HG02759 (cell line): ENCODE results near the gene CIAPIN1.
A peak's percentile ranks its signal among the peaks of the same experiment; 100 is the strongest.
"Not testable (repeated sequence)": the region's sequence is repeated elsewhere in the genome, so short reads cannot be mapped to it uniquely, and the experiment has no call there.

ENCODE experiments used
- ATAC-seq: cut with Tn5 transposase; IDR thresholded peaks from one replicate; pipeline ENCODE4 v1.9.1; 2021; ENCODE audit warnings: mild to moderate bottlenecking, moderate library complexity; ENCODE audit not compliant: unreplicated experiment

The CIAPIN1 gene

DNA sequence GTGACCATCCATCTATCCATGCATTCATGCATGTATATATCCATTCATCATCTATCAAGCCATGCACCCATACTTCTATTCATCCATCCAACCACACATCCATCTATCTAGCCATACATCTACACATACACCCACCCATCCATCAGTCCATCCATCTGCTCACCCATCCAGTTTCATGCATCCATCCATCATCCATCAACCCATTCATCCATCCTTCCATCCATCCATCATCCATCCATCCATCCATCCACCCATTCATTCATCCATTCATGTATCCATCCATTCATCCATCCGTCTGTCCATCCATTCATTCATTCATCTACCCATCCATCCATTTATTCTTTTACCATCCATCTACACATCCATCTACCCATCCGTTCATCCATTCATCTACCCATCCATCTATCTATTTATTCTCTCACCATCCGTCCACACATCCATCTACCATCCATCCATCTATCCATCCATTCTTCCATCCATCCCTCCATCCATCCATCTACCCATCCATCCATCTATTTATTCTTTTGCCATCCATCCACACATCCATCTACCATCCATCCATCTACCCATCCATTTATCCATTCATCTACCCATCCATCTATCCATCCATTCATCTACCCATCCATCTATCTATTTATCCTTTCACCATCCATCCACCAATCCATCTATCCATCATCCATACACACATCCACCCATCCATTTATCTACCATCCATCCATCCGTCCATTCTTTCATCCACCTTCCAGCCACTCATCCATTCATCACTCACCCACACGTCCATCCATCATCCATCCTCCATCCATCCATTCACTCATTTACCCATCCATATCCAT, 39.4 kb downstream of the CIAPIN1 start:
- ATAC-seq, result no peak

DNA sequence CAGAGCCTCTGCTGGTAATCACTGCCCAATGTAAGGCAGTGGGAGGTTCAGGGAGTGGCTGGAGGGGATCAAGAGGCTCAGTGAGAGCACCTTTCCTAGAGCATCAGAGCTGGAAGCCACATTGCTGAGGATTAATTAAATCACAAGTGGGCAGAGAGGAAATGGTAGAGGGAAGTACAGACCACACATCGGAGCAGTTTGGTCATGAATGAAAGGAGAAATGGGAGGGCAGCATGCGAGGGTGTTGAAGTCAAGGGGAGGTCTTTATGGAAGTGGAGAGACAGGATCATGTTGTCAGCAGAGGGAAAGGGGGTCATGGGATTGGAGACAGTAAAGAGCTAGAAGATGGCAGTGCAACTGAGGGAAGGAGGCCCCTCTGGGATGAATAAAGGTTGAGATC, 40.3 kb downstream of the CIAPIN1 start:
- no peak for ATAC-seq

DNA sequence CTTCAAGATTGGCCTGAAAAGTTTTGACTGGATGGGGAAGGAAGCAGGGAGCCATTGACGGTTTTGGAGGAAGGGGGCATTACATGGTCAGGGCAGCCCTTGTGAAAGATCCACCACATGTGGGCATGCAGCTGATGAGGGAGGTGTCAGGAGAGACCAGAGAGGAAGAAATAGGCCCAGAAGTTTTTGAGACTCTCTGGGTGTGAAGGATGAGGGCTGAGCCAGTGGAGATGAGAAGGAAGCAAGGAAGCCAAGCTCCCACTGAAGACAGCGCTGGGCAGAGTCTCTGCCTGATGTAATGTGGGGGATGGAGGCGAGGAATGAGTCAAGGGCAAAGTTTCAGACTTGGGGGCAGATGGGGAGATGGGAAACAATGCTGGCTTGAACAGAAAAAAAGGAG, 42.1 kb downstream of the CIAPIN1 start:
- ATAC-seq, result no peak

DNA sequence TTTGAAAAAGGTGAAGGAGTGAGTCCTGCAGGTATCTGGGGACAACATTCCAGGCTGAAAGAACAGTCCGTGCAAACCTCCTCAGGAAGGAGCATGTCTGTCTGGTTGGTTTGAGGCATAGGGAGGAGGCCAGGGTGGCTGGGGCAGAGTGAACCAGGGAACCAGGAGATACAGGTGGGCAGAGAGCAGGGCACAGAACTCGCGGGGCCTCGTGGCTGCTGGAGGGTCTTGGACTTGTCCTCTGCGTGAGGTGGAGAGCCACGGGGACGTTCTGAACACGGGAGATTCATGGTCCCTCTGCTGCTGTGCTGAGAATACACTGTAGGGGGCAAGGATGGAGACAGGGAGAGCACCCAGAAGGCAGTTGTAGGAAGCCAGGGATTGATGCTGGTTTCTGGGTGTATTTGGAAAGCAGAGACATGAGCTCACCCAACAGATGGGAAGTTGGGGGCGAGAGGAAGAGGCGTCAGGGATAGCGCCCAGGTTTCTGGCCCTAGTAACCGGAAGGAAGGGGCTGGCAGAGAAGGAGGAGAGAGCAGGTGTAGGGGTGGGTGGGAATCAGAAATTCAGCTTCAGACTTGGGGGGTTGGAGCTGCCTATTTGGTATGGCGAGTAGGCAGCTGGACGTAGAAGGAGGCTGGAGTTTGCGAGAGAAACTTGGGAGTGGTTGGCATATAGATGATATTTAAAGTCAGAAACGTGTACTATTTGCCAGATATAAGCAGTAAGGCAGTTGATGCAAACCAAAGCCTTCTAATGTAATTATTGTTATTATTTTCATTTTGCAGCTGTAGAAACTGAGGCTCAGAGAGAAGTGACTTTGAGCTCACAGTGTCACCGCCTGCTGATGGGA, 43.0 kb downstream of the CIAPIN1 start, which contains the start of gene CCL17:
CCL17 (plus strand) TSS at position 803 of the 853 bp plus-strand sequence. CDS start 9,166 bp downstream, outside the sequence.
- ATAC-seq, result no peak

DNA sequence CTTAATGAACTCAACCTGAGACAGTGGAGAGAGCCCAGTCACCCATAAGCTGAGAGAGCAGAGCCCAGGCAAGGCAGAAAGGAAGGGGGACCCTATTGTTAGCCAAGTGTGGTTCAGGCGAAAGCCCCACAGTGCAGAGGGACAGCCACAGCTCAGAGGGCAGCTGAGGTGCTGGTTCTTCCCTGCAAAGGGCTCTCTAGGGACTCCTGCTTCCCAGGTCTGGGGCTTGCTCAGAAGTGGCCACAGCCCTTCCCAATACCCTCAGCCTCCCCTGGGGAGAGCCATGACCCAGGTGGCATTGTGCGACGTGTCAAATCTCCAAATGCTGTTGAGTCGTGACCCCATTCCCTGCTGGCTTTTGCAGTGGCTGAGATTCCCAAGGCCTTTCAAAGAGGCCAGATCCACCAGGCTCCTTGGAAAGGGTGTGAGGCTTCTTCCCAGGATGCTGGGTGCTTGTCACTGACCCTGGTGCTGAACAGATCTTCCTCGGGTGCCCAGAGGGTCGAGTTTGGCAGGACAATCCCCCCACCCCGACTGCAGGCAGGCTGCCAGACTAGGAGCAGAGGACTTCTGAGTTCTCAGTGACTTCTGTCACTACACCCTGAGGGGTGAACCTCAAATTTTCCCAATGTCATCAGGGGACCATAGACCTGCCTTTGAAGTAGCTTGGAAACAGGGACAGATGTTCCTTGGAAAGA, 45.1 kb downstream of the CIAPIN1 start:
- ATAC-seq, result no peak

DNA sequence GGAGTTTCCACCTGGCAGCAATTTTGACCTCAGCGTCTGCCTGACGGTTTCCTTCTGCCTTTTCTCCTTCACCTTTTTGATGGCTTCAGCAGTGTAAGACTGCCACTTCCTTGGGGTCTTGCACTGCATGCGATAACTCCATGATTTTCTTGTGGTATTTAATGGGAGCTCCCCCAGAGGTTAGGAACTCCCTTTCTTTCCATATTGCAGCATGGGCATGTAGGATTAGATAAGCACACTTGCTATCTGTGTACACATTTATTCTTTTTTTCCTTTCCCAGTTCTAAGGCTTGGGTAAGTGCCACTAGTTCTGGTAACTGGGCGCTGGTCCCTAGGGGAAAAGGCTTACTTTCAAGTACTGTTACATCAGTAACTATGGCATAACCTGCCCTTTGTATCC, 49.7 kb downstream of the CIAPIN1 start:
- not testable (repeated sequence) for ATAC-seq

DNA sequence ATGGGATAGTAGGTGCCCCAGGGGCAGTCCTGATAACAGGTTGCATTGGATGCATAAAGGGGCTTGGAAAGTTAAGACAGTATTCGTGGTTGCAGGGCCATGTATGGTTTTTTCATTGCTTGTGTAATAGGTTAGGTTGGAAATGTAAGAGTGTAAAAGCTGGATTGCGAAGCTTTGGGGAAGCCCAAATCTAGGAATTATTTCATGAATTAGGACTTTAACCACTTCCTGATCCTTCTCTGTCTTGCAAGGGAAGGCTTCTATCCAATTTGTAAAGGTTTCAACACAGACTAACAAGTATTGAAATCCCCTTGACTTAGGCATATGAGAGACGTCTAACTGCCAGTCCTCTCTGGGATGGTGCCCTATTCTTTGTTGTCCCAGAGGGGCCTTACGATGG, 50.4 kb downstream of the CIAPIN1 start:
- ATAC-seq, result no peak

DNA sequence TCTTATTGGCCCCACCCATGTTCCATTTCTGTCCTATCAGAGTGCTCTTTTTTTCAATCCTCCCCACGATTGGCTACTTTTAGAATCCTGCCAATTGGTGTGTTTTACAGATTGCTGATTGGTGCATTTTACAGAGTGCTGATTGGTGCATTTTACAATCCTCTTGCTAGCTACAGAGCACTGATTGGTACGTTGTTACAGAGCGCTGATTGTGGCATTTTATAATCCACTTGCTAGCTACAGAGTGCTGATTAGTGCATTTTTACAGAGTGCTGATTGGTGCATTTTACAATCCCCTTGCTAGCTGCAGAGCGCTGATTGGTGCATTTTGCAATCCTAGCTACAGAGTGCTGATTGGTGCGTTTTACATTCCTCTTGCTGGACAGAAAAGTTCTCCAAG, 52.2 kb downstream of the CIAPIN1 start:
- ATAC-seq, result no peak

DNA sequence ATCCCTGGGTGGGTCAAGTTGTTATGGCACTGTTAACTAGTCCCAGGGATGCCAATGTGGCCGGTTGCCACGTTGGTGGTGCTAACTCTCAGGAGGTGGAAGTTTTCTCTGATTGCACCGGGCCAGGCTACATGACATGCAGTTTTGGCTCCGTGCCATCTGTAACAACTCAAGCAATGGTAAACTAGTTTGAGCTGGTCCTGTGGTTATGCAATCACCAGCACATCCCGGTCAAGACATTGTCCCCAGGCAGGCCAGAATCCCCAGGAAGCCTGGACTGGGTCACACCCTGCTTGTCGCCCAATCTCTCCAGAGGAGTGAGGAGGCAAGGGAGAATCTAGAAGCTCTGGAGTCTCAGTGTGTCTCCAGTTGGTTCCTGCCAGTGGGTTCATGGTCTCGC, 52.7 kb downstream of the CIAPIN1 start:
- ATAC-seq, result no peak

DNA sequence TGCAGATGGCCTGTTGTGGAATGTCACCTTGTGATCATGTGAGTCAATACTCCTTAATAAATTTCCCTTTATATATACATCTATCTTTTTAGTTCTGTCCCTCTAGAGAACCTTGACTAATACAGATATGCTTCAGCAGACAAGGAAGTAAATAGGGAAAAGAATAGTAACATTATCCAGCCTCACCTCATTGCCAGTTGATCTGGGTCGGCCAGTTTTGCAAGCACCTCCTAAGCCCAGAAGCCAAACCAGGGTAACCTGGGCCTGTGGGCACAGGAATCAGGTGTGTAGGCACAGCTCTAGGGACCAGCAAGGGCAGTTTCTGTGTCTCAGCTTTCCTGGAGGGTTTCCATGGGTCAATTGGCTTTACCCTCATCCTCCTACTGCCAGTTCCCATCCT, 54.5 kb downstream of the CIAPIN1 start:
- no peak for ATAC-seq

DNA sequence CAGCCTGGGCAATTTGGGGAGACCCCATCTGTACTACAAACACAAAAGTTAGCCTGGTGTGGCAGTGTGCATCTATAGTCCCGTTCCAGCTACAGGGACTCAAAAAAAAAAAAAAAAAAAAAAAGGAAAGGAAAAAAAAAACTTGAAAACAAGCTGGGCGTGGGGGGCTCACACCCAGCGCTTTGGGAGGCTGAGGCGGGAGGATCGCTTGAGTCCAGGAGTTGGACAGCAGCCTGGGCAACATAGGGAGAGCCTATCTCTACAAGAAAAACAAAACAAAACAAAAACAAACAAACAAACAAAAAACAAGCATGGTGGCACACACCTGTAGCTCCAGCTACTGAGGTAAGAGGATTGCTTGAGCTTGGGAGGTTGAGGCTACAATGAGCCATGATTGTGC, 55.5 kb downstream of the CIAPIN1 start:
- no peak for ATAC-seq

DNA sequence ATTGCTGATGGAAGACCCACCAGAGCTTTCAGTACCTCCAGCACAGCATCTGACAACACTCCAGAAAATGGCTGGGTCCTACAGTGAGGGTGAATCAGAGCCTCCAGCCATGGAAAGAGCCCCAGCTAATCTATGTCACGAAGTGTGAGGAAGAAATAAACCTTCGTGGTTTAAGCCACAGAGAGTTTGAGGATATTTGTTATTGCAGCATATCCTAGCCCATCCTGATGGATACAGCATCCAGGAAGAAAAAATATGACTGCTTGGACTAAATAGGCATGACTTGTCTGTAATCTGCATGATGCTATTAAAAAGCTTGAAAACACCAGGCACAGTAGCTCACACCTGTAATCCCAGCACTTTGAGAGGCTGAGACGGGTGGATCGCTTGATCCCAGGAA, 55.9 kb downstream of the CIAPIN1 start:
- no peak for ATAC-seq

DNA sequence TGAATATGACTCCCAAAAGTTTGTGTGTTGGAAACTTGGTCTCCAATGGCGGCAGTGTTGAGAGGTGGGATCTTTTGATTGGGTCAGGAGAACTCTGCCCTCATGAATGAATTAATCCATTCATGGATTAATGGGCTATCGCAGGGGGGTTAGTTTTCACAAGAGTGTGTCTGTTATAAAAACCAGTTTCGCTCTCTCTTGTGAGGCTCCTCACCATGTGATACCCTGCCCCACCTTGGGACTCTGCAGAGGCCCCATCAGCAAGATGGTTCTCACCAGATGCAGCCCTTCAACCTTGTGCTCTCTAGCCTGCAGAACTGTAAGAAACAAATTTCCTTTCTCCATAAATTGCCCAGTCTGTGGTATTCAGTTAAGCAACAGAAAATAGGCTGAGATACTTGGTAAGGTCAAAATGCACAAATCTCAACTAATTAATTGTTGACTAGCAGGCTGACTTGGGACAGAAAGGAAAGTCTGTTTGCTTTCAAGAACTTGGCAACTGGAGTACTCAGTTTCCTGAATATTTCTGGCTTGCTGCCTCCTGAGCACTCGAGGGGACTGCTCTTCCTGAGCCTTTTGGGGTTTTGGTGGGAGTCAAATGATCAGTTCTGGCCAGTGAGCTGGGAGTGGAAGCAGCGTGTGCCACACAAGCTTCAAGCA, 56.4 kb downstream of the CIAPIN1 start:
- ATAC-seq, result no peak

DNA sequence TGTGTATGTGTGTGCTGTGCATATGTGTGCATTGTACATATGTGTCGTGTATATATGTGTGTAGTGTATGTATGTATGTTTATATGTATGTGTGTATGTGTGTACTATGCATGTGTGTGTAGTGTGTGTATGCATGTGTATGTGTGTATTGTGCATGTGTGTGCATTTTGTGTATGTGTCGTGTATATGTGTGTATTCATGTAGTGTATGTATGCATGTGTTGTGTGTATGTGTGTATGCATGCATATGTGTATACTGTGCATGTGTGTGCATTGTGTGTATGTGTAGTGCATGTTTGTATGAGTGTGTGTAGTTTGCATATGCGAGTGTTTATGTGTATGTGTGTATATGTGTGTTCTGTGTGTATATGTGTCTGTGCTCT, 58.1 kb downstream of the CIAPIN1 start:
- no peak for ATAC-seq

DNA sequence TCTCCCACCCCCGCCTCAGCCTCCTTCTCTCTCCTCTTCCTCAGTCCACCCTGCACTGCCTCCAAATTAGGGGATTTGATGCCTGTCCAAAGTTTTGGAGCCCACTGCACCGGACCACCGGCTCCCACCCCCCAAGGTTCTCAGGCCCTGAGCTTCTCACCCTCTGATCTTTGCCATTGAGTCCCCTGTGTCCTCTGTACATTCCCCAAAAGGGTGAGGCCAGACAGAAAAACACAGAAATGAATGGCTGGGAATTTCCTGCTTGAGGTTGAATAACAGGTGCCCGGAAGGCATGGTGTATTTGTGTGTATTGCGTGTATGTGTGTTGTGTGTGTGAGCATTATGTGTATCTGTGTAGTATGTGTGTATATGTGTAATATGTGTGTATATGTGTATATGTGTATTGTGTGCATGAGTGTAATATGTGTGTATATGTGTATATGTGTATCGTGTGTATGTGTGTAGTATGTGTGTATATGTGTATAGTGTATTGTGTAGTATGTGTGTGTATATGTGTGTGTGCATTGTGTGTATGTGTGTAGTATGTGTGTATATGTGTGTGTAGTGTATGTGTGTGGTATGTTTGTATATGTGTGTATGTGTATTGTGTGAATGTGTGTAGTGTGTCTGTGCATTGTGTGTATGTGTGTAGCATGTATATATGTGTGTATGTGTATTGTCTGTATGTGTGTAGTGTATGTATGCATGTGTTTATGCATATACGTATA, 58.7 kb downstream of the CIAPIN1 start:
- peak; percentile 73 for ATAC-seq

DNA sequence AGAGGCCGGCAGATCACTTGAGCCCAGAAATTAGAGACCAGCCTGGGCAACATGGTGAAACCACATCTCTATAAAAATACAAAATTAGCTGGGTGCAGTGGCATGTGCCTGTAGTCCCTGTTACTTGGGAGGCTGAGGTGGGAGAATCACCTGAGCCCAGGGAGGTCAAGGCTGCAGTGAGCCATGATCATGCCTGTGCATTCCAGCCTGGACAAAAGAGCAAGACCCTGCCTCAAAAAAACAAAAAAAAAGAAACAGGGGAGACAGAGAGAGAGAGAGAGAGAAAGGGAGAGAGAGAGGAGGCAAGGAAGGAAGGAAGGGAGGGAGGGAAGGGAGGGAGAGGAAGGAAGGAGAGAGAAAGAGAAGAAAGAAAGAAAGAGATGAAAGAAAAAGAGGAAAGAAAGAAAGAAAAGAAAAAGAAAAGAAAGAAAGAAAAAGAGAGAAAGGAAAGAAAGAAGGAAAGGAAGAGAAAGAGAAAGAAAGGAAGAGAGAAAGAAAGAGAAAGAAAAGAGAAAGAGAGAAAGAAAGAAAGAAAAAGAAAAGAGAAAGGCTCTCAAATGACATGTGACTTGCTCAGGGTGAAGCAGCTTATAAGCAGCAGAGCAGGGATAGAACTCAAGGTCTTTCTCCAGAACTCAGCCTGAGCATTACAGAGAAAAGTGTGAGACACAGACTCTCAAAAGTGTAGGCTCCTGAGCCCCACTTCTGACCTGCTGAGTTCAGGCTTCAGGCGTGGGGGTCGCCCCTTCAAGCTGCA, 59.4 kb downstream of the CIAPIN1 start:
- peak; percentile 34 for ATAC-seq

DNA sequence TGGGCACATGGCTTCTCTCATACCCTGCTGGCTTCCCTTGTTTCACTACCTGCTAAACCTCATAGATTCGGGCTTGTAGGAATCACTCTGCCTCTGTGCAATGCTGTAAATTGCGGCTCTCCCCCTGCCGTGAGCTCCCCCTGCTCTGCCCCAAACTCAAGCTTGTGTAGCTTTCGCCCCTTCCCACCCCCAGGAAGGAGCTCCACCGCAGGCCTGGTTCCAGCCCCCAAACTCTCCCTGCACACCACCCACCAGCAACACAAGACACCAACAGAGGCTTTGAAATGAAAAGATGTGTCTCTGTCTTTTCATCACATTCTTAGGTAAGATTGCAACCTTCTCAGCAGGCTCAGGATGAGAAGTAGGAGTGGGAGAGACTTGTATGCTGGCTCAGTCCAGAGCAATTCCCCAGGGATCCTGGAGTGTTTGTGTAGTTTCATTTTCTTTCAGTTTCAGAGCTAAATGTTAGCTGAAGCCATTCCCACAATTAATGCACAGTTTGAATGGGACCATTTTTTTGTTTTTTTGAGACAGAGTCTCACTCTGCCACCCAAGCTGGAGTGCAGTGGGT, 60.7 kb downstream of the CIAPIN1 start:
- ATAC-seq, result no peak

DNA sequence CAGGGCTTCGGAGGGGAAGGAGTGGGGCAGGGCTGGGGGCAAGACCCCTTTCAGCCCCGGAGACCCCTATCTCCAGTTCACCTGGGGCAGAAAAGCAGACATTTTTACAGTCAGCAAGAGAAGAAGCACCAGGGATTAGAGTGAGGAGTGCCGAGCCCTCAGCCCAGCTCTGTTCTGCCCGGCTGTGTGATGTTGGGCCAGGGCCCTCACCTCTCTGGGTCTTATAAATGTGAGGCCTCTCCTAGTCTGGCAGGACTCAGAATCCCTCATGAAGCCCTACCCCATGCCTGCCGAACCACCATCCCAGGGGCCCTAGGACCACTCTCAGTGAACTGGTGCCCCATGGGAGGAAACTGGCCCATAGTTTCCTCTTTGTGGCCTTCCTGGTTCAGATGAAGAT, 62.1 kb downstream of the CIAPIN1 start:
- ATAC-seq, result no peak
